Keratinocyte (primary cell): Measurements from ENCODE around the gene SLC17A5.
"Not testable (repeated sequence)": the region's sequence is repeated elsewhere in the genome, so short reads cannot be mapped to it uniquely, and the experiment has no call there.

Experiments
- EZH2 ChIP-seq: IDR thresholded peaks from one replicate; pipeline ENCODE4 v1.6.1; 2012; ENCODE audit warnings: inconsistent platforms, mild to moderate bottlenecking, low read length, moderate library complexity
- TF ChIP-seq, protein P1 (sequence below), 3 experiments: IDR thresholded peaks in 1 of 3; conservative IDR thresholded peaks in 1 of 3; optimal IDR thresholded peaks in 1 of 3; 2 replicates in 2 of 3; 3 replicates in 1 of 3; pipeline versions ENCODE3 to v1.5.1; 2011; ENCODE audit warnings: low read length in 3 of 3, mild to moderate bottlenecking in 3 of 3, moderate library complexity in 2 of 3, control low read depth in 1 of 3, inconsistent platforms in 1 of 3; ENCODE audit not compliant: insufficient read depth in 2 of 3; ENCODE audit errors: extremely low read depth in 1 of 3

DNA sequence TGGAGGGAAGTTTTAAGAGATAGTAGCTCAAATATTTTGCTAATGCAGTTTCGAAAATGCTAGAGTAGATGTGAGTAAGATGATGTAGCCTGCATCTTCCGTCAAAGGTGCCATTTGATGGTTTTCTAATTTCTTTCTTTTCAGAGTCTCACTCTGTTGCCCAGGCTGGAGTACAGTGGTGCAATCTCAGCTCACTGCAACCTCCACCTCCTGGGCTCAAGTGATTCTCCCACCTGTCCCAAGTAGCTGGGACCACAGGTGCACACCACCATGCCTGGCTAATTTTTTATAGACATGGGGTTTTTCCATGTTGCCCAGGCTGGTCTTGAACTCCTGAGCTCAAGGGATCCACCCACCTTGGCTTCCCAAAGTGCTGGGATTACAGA is 87.3 kb downstream of the SLC17A5 start:
- not testable (repeated sequence) for TF ChIP-seq EZH2
- TF ChIP-seq, protein P1, sequence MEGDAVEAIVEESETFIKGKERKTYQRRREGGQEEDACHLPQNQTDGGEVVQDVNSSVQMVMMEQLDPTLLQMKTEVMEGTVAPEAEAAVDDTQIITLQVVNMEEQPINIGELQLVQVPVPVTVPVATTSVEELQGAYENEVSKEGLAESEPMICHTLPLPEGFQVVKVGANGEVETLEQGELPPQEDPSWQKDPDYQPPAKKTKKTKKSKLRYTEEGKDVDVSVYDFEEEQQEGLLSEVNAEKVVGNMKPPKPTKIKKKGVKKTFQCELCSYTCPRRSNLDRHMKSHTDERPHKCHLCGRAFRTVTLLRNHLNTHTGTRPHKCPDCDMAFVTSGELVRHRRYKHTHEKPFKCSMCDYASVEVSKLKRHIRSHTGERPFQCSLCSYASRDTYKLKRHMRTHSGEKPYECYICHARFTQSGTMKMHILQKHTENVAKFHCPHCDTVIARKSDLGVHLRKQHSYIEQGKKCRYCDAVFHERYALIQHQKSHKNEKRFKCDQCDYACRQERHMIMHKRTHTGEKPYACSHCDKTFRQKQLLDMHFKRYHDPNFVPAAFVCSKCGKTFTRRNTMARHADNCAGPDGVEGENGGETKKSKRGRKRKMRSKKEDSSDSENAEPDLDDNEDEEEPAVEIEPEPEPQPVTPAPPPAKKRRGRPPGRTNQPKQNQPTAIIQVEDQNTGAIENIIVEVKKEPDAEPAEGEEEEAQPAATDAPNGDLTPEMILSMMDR (optimal IDR thresholded peaks at IDR 0.05 in 1 of 3, IDR thresholded peaks at IDR 0.05 in 1 of 3, conservative IDR thresholded peaks at IDR 0.05 in 1 of 3; ENCODE audit: extremely low read depth in 1 of 3, insufficient read depth in 2 of 3, low read length in 3 of 3), result not testable (repeated sequence)
